GM19328 (cell line): Measurements from ENCODE around the gene SLC45A2.
"Not testable (repeated sequence)": the region's sequence is repeated elsewhere in the genome, so short reads cannot be mapped to it uniquely, and the experiment has no call there.

ENCODE experiments used
- ATAC-seq: cut with Tn5 transposase; IDR thresholded peaks from one replicate; pipeline ENCODE4 v1.9.1; 2021; ENCODE audit warnings: mild to moderate bottlenecking, moderate library complexity; ENCODE audit not compliant: unreplicated experiment

SLC45A2 gene

GRCh38 chr5:33984671-33985124, at the start of gene SLC45A2:
SLC45A2 (minus strand) TSS chr5:33984693; CDS start chr5:33984583, 110 bp downstream.
- ATAC-seq, result no peak

GRCh38 chr5:34031966-34032365, 47.5 kb upstream of the SLC45A2 start:
- ATAC-seq, result no peak

- ATAC-seq, result no peak
These were observed 46.6 kb upstream of the SLC45A2 start for GRCh38 chr5:34031117-34031516.

- ATAC-seq, result not testable (repeated sequence)
These were observed 46.1 kb upstream of the SLC45A2 start for GRCh38 chr5:34030585-34030984.

- ATAC-seq, result no peak
These were observed 45.6 kb upstream of the SLC45A2 start for GRCh38 chr5:34030048-34030447.

GRCh38 chr5:34028349-34028748, 43.9 kb upstream of the SLC45A2 start:
- ATAC-seq, result no peak

- ATAC-seq, result no peak
These were observed 41.7 kb upstream of the SLC45A2 start for GRCh38 chr5:34026089-34026761.

- ATAC-seq, result peak; percentile 72
These were observed 37.7 kb upstream of the SLC45A2 start for GRCh38 chr5:34022121-34022705.

GRCh38 chr5:34021334-34021733, 36.8 kb upstream of the SLC45A2 start:
- no peak for ATAC-seq

GRCh38 chr5:34020726-34021125, 36.2 kb upstream of the SLC45A2 start:
- no peak for ATAC-seq

- ATAC-seq, result no peak
These were observed 32.8 kb upstream of the SLC45A2 start for GRCh38 chr5:34017254-34017653.

- no peak for ATAC-seq
These were observed 32.3 kb upstream of the SLC45A2 start for GRCh38 chr5:34016750-34017149.

GRCh38 chr5:34016222-34016621, 31.7 kb upstream of the SLC45A2 start:
- ATAC-seq, result no peak

- no peak for ATAC-seq
These were observed 30.8 kb upstream of the SLC45A2 start for GRCh38 chr5:34015120-34015822.

- no peak for ATAC-seq
These were observed 30.1 kb upstream of the SLC45A2 start for GRCh38 chr5:34014626-34015025.

- ATAC-seq, result no peak
These were observed 29.1 kb upstream of the SLC45A2 start for GRCh38 chr5:34013547-34013946.

GRCh38 chr5:34012791-34013190, 28.3 kb upstream of the SLC45A2 start:
- no peak for ATAC-seq

- ATAC-seq, result no peak
These were observed 27.0 kb upstream of the SLC45A2 start for GRCh38 chr5:34011536-34011935.

- ATAC-seq, result not testable (repeated sequence)
These were observed 25.7 kb upstream of the SLC45A2 start for GRCh38 chr5:34010146-34010545.

- no peak for ATAC-seq
These were observed 25.1 kb upstream of the SLC45A2 start for GRCh38 chr5:34009610-34010009.

GRCh38 chr5:34008802-34009201, 24.3 kb upstream of the SLC45A2 start:
- ATAC-seq, result no peak
